ENCODE results near the gene DGKA. TPM values are rescaled to one million over a fixed set of nuclear protein-coding genes. Genes with fewer than 3 reads are reported as not detected.

Gene DGKA
- total and polyA plus RNA-seq, 2 of the 13 experiments (the other 11 are each of a cell fraction or from before 2014, with no cell fraction given), result 2.4 to 5.4 TPM

DNA sequence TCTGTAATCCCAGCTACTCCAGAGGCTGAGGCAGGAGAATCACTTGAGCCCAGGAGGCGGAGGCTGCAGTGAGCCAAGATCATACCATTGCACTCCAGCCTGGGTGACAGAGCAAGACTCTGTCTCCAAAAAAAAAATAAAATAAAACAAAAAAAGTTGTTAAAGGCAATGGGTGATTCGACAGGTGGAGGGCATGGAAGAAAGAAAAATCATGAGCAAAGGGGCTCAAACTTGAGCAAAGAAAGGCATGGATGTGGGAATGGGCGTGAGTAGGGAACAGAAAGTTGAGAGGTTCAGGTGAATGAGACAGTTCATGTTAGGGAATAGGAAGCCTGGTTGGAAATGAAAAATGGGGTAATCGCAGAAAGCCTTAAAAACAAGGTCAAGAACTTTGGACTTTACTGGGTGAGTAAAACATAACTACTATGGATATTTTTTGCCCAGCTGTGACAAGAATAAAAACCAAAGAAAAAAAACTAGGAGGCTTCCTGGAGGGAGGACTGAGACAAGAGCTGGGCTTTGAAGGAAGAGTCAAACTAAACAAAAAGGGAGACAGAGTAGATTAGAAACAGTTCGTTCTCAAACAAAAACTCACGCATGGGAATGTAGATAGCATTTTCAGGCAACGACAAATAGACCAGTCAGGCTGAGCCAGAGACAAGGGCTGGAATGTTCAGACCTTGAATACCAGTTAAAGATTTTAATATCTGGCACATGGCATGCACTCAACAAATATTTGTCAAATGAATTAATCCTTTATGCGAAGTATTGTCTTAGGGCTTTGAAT, 22.0 kb upstream of the DGKA start (continued):
- TF ChIP-seq ZNF562 (CRISPR knock-in tag; IDR thresholded peaks at IDR 0.05; ENCODE audit: borderline replicate concordance), result no peak
- no peak for TF ChIP-seq NR2F1 (CRISPR knock-in tag; IDR thresholded peaks at IDR 0.05)
- TF ChIP-seq SMAD1 (CRISPR knock-in tag; IDR thresholded peaks at IDR 0.05; ENCODE audit: borderline replicate concordance, low read depth), result no peak
- no peak for TF ChIP-seq SETDB1 (CRISPR knock-in tag; IDR thresholded peaks at IDR 0.05; ENCODE audit: borderline replicate concordance)
- no peak for TF ChIP-seq MTA3 (CRISPR knock-in tag; IDR thresholded peaks at IDR 0.05)
- TF ChIP-seq FOXJ3 (CRISPR knock-in tag; IDR thresholded peaks at IDR 0.05; ENCODE audit: borderline replicate concordance), result no peak
- TF ChIP-seq CERS6 (CRISPR knock-in tag; IDR thresholded peaks at IDR 0.05), result no peak
- no peak for TF ChIP-seq ZBTB38 (CRISPR knock-in tag; IDR thresholded peaks at IDR 0.05)
- TF ChIP-seq HNRNPL (IDR thresholded peaks at IDR 0.05; ENCODE audit: low read depth, low read length), result no peak
- no peak for TF ChIP-seq ZNF432 (CRISPR knock-in tag; IDR thresholded peaks at IDR 0.05; ENCODE audit: borderline replicate concordance)
- TF ChIP-seq EZH2 (conservative IDR thresholded peaks at IDR 0.05; ENCODE audit: low read depth, low read length), result no peak
- TF ChIP-seq MLXIP (CRISPR knock-in tag; IDR thresholded peaks at IDR 0.05; ENCODE audit: borderline replicate concordance), result no peak
- TF ChIP-seq ZFX (CRISPR knock-in tag; IDR thresholded peaks at IDR 0.05; ENCODE audit: low read depth), result no peak
- no peak for TF ChIP-seq ZMYM3 (CRISPR knock-in tag; IDR thresholded peaks at IDR 0.05)
- no peak for TF ChIP-seq ZNF276 (CRISPR knock-in tag; IDR thresholded peaks at IDR 0.05; ENCODE audit: low read depth)
- no peak for TF ChIP-seq ZNF207 (IDR thresholded peaks at IDR 0.05; ENCODE audit: borderline replicate concordance)
- no peak for TF ChIP-seq ZFP82 (CRISPR knock-in tag; IDR thresholded peaks at IDR 0.05; ENCODE audit: borderline replicate concordance)
- no peak; the same call in 1 of the 2 replicates for TF ChIP-seq ZNF629 (CRISPR knock-in tag; conservative IDR thresholded peaks at IDR 0.05)
- TF ChIP-seq ZSCAN29 (CRISPR knock-in tag; conservative IDR thresholded peaks at IDR 0.05), result no peak
- TF ChIP-seq ZNF382 (CRISPR knock-in tag; IDR thresholded peaks at IDR 0.05; ENCODE audit: borderline replicate concordance), result no peak
- TF ChIP-seq, protein P1, sequence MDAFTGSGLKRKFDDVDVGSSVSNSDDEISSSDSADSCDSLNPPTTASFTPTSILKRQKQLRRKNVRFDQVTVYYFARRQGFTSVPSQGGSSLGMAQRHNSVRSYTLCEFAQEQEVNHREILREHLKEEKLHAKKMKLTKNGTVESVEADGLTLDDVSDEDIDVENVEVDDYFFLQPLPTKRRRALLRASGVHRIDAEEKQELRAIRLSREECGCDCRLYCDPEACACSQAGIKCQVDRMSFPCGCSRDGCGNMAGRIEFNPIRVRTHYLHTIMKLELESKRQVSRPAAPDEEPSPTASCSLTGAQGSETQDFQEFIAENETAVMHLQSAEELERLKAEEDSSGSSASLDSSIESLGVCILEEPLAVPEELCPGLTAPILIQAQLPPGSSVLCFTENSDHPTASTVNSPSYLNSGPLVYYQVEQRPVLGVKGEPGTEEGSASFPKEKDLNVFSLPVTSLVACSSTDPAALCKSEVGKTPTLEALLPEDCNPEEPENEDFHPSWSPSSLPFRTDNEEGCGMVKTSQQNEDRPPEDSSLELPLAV (CRISPR knock-in tag; conservative IDR thresholded peaks at IDR 0.05; ENCODE audit: low read depth), result no peak
- TF ChIP-seq ZNF33B (CRISPR knock-in tag; IDR thresholded peaks at IDR 0.05), result no peak
- TF ChIP-seq PCBP1 (IDR thresholded peaks at IDR 0.05; ENCODE audit: borderline replicate concordance, low read depth, low read length), result no peak
